SK-N-SH (cell line): Measurements from ENCODE around the gene FIGNL1.
A peak's percentile ranks its signal among the peaks of the same experiment; 100 is the strongest.

Experiments
- RCOR1 ChIP-seq: fragments of 150-350 bp; IDR thresholded peaks from 2 replicates; pipeline ENCODE4 v1.6.1; 2017; ENCODE audit warnings: antibody characterized with exemption, low read length
- TF ChIP-seq, protein P1 (sequence below): IDR thresholded peaks from 2 replicates; pipeline ENCODE4; 2012
- TF ChIP-seq, protein P2 (sequence below): fragments of 200-600 bp; sonication (generic); IDR thresholded peaks from 2 replicates; pipeline ENCODE4 v1.6.1; 2017; ENCODE audit warnings: antibody characterized with exemption, mild to moderate bottlenecking, moderate library complexity

DNA sequence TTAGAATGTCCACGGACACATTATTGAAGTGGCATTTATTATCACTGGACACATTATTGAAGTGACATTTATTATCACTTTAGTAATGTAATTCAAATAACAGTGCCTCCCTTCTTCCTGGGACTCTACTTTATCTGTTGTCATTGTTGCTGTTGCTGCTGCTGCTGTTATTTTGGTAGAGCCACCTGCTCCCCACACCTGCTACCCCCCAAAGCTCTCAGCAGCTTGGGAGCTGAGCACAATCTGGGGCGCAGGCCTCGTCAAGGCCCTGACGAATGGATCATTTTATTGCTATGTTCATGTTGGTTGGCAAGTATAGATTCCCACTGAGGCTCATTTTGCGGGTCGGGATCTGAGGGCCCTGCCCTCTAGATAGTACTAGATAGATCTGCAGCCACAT, 24.8 kb downstream of the FIGNL1 start:
- TF ChIP-seq, protein P1, sequence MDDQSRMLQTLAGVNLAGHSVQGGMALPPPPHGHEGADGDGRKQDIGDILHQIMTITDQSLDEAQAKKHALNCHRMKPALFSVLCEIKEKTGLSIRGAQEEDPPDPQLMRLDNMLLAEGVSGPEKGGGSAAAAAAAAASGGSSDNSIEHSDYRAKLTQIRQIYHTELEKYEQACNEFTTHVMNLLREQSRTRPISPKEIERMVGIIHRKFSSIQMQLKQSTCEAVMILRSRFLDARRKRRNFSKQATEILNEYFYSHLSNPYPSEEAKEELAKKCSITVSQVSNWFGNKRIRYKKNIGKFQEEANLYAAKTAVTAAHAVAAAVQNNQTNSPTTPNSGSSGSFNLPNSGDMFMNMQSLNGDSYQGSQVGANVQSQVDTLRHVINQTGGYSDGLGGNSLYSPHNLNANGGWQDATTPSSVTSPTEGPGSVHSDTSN: no peak
- TF ChIP-seq, protein P2, sequence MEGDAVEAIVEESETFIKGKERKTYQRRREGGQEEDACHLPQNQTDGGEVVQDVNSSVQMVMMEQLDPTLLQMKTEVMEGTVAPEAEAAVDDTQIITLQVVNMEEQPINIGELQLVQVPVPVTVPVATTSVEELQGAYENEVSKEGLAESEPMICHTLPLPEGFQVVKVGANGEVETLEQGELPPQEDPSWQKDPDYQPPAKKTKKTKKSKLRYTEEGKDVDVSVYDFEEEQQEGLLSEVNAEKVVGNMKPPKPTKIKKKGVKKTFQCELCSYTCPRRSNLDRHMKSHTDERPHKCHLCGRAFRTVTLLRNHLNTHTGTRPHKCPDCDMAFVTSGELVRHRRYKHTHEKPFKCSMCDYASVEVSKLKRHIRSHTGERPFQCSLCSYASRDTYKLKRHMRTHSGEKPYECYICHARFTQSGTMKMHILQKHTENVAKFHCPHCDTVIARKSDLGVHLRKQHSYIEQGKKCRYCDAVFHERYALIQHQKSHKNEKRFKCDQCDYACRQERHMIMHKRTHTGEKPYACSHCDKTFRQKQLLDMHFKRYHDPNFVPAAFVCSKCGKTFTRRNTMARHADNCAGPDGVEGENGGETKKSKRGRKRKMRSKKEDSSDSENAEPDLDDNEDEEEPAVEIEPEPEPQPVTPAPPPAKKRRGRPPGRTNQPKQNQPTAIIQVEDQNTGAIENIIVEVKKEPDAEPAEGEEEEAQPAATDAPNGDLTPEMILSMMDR: no peak
- 0 out of 2 replicates have a peak, but pooled peaks have one; percentile 4 for TF ChIP-seq RCOR1
